GM12874 (cell line): ENCODE measurements around the gene CTNNA2.

Source experiments
- CTCF ChIP-seq: IDR thresholded peaks from 2 replicates; pipeline ENCODE4 v1.5.1; 2011; ENCODE audit warnings: low read depth, mild to moderate bottlenecking, control low read depth, low read length, moderate library complexity; ENCODE audit not compliant: insufficient read depth

CTNNA2 gene

GRCh38 chr2:79612999-79613398 lies 100.1 kb downstream of the CTNNA2 start:
- no peak for TF ChIP-seq CTCF

DNA sequence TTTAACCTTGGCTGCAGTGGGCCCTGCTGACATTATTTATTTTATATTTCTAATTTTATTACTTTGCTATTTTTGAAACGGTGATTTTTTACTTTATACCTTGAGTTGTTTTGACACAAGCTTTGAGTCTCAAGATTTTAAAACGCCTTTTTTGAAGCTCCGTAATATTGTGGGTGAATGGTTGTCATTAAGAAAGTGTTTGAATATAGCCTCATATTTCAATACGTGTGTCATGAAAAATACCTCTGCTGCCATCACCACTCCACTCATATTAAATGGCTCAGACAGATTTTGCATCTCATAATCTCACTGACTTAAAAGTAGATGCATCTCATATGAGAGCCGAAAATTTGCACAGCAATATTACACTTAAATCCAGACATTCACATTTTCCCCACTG lies 106.6 kb downstream of the CTNNA2 start:
- no peak for TF ChIP-seq CTCF

- no peak for TF ChIP-seq CTCF
Observed at GRCh38 chr2:79619976-79620375, 107.1 kb downstream of the CTNNA2 start.

DNA sequence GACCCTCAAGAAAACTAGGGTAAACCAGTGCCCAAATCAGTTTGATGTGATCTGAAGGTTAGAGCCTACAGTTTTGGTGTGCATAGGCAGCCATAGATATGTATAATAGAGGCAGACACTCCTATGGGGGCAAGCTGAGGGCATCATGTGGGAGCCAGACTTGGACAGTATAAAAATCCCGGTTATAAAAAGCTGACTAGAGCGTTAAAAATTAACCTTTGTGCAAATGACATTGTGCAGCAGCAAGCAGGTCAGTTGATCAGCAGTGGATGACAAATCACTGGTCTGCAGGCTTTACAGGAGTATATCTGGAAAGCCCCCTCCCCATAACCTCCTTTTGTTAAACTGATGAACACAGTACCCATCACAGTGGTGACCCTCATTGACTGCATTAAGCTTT lies 107.8 kb downstream of the CTNNA2 start:
- TF ChIP-seq CTCF: no peak

DNA sequence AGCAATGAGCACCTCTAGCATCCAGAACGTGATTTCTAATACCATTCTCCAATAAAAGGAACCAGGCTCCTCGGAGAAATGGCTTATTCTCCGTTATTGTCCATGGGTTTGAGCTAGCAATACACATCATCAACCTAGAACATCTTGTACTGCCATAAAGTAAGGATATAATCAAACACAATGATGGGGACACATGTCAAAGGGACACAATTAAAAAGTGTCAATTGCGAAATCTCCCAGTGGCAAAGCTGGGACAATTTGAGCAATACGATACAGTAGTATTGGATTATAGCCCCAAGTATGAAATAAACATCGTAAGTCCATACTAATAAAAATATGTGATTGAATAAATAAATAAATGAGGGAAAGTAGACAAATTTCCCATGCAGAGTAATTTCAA lies 108.4 kb downstream of the CTNNA2 start:
- TF ChIP-seq CTCF: no peak

DNA sequence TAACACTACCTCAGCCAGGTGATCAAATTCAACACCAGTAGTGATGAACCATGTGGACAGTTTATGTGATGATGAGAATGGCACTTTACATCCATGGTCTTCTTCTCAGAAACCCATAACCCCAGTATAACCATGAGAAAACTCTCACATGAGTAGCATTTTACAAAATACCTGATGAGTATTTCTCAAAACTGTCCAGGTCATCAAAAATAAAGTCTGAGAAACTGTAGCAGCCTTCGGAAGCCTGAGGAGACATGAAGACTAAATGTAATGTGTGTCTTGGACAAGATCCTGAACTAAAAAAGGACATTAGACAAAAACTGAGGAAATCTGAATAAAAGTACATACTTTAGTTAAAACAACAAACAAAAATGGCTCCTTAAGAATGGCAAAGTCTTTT lies 108.9 kb downstream of the CTNNA2 start:
- TF ChIP-seq CTCF: no peak

GRCh38 chr2:79622508-79622907 lies 109.7 kb downstream of the CTNNA2 start:
- no peak for TF ChIP-seq CTCF

- TF ChIP-seq CTCF: no peak
Observed at GRCh38 chr2:79627237-79627636, 114.4 kb downstream of the CTNNA2 start.
